Measurements from ENCODE around the gene TMEM209. TPM values are rescaled to one million over a fixed set of nuclear protein-coding genes. Genes with fewer than 3 reads are reported as not detected.

TMEM209 gene
- total RNA-seq, 2 donors from 2014 or later = 11.9 to 21.5 TPM

DNA sequence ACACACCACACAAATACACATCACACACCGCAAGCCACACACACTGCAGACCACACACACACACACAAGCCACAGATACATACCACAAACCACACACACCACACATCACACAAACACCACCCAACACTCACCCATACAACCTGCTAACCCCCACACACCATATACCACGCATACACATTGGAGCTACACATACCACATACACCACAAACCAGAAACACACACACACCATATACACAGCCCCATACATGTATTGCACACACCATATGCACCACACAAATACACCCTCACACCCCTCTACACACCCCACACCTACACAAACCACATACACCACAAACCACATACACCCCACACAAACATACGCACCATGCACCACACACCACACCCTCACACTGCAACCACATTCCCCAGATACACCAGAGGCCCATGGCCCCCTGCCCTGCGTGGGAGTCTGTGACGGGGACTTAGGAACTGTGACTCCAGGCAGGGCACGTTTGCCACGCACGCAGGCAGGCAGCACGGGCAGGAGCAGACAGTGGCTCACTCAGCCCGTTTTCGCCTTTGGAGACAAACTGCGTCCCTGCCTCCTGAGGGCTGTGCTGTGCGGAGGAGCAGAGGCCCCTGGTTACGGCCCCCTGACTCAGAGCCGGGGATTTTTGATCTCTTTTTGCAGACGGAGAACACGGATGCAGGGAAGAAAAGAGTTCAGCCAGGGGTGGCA, 52.6 kb downstream of the TMEM209 start:
- Histone ChIP-seq H3K27ac (no peak overlapping the region), H3K36me3 (no peaks in the 10 kb centered on the region), H3K4me1 (replicated peaks) (peaks cover 6% of the 10 kb centered on the region), H3K9me3 (no peaks in the 10 kb centered on the region), H3K27me3 (replicated peaks; ENCODE audit: insufficient read depth) (no peaks in the 10 kb centered on the region), H3K4me3 (no peak overlapping the region)
- intact Hi-C loops (cut with DNase I) = no loop called here
- no peak for DNase-seq (ENCODE audit: low spot score)
- 68% methylated on average over 17 of the region's 17 CpGs for WGBS
- no peak for TF ChIP-seq POLR2A (IDR thresholded peaks at IDR 0.05)
- no peak for TF ChIP-seq POLR2AphosphoS5 (IDR thresholded peaks at IDR 0.05)
- TF ChIP-seq, protein P1, sequence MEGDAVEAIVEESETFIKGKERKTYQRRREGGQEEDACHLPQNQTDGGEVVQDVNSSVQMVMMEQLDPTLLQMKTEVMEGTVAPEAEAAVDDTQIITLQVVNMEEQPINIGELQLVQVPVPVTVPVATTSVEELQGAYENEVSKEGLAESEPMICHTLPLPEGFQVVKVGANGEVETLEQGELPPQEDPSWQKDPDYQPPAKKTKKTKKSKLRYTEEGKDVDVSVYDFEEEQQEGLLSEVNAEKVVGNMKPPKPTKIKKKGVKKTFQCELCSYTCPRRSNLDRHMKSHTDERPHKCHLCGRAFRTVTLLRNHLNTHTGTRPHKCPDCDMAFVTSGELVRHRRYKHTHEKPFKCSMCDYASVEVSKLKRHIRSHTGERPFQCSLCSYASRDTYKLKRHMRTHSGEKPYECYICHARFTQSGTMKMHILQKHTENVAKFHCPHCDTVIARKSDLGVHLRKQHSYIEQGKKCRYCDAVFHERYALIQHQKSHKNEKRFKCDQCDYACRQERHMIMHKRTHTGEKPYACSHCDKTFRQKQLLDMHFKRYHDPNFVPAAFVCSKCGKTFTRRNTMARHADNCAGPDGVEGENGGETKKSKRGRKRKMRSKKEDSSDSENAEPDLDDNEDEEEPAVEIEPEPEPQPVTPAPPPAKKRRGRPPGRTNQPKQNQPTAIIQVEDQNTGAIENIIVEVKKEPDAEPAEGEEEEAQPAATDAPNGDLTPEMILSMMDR (IDR thresholded peaks at IDR 0.05) = no peak

DNA sequence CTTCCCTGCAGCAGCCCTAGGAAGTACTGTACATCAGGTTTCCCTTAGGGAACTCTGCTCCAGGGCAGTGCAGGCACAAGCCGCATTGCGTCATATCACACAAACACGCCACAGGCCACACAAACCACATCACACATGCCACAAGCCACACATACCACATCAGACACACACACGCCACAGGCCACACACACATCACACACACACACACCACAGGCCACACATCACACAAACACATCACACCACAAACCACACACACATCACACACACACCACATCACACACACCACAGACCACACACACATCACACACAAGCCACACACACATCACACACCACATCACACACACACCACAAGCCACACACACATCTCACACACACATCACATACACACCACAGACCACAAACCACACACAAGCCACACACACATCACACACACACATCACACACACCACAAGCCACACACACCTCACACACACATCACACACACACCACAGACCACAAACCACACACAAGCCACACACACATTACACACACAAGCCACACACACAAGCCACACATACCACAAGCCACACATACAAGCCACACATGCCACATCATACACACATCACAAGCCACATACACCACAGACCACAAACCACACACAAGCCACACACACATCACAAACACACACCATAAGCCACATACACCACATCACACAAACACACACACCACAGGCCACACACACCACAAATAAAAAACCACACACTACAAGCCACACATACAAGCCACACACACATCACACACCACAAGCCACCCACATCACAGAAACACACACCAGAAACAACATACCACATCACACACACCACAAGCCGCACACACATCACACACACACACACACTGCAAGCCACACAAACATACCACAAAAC, 53.4 kb downstream of the TMEM209 start:
- Histone ChIP-seq H3K27me3 (replicated peaks; ENCODE audit: insufficient read depth) (no peaks in the 10 kb centered on the region), H3K27ac (no peak overlapping the region), H3K36me3 (no peaks in the 10 kb centered on the region), H3K9me3 (no peaks in the 10 kb centered on the region), H3K4me1 (replicated peaks) (peaks cover 6% of the 10 kb centered on the region), H3K4me3 (no peak overlapping the region)
- intact Hi-C loops (cut with DNase I) = no loop called here
- DNase-seq (ENCODE audit: low spot score) = no peak
- WGBS = 92% methylated on average over 5 of the region's 5 CpGs
- TF ChIP-seq POLR2A (IDR thresholded peaks at IDR 0.05) (no peak), POLR2AphosphoS5 (IDR thresholded peaks at IDR 0.05) (no peak)
- TF ChIP-seq, protein P1 (IDR thresholded peaks at IDR 0.05) = no peak

GRCh38 chr7:130150587-130150986, 54.6 kb downstream of the TMEM209 start:
- H3K27ac ChIP-seq = no peak overlapping the region
- 95% methylated on average over 11 of the region's 11 CpGs for WGBS
- H3K27me3 ChIP-seq (replicated peaks; ENCODE audit: insufficient read depth) = no peaks in the 10 kb centered on the region
- intact Hi-C loops (cut with DNase I) = no loop called here
- H3K4me3 ChIP-seq = no peak overlapping the region
- TF ChIP-seq POLR2A (IDR thresholded peaks at IDR 0.05) = no peak
- peaks cover 6% of the 10 kb centered on the region for H3K4me1 ChIP-seq (replicated peaks)
- DNase-seq (ENCODE audit: low spot score) = no peak
- no peaks in the 10 kb centered on the region for H3K9me3 ChIP-seq
- no peaks in the 10 kb centered on the region for H3K36me3 ChIP-seq

GRCh38 chr7:130149281-130150139, 55.7 kb downstream of the TMEM209 start:
- Histone ChIP-seq H3K4me1 (replicated peaks) (peaks cover 4% of the 10 kb centered on the region), H3K9me3 (no peaks in the 10 kb centered on the region), H3K4me3 (no peak overlapping the region), H3K36me3 (no peaks in the 10 kb centered on the region), H3K27ac (no peak overlapping the region), H3K27me3 (replicated peaks; ENCODE audit: insufficient read depth) (no peaks in the 10 kb centered on the region)
- intact Hi-C loops (cut with DNase I) = no loop called here
- no peak for TF ChIP-seq POLR2AphosphoS5 (IDR thresholded peaks at IDR 0.05)
- TF ChIP-seq POLR2A (IDR thresholded peaks at IDR 0.05) = no peak
- TF ChIP-seq, protein P1 (IDR thresholded peaks at IDR 0.05) = no peak
- DNase-seq (ENCODE audit: low spot score) = no peak
- WGBS = 67% methylated on average over 20 of the region's 20 CpGs

DNA sequence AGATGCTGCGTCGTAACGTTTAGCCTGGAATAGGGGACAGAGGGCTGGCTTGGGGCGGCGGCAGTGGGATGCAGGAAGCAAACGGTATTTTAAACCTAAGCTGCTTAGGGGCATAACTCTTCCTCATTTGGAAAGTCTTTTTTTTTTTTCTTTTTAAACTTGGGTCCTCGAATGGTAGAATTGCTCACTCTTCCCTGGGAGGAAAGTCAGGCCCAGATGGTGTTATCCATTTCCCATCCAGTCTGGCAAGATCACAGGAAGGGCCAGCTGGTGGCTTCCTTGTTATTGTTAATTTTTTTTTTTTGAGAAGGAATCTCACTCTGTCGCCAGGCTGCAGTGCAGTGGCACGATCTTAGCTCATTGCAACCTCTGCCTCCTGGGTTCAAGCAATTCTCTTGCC, 56.6 kb downstream of the TMEM209 start:
- Histone ChIP-seq H3K27ac (no peak overlapping the region), H3K9me3 (no peaks in the 10 kb centered on the region), H3K4me1 (replicated peaks) (no peaks in the 10 kb centered on the region), H3K4me3 (no peak overlapping the region), H3K27me3 (replicated peaks; ENCODE audit: insufficient read depth) (no peaks in the 10 kb centered on the region), H3K36me3 (no peaks in the 10 kb centered on the region)
- no peak for DNase-seq (ENCODE audit: low spot score)
- 79% methylated on average over 9 of the region's 9 CpGs for WGBS
- intact Hi-C loops (cut with DNase I) = no loop called here
- no peak for TF ChIP-seq POLR2AphosphoS5 (IDR thresholded peaks at IDR 0.05)
- TF ChIP-seq, protein P1 (IDR thresholded peaks at IDR 0.05) = no peak
- no peak for TF ChIP-seq POLR2A (IDR thresholded peaks at IDR 0.05)

All from prostate gland (tissue), 2 donors.